Loucy (cell line): ENCODE measurements around the gene SPACDR.

Experiments
- EZH2phosphoT487 ChIP-seq: fragments of 200-600 bp; IDR thresholded peaks from 2 replicates; pipeline ENCODE4 v1.6.1; 2018; ENCODE audit warnings: antibody characterized with exemption, mild to moderate bottlenecking, moderate library complexity, borderline replicate concordance
- TF ChIP-seq, protein P1 (sequence below): fragments of 200-600 bp; sonication (generic); conservative IDR thresholded peaks from 2 replicates; pipeline ENCODE4 v1.5.1; 2014; ENCODE audit warnings: mild to moderate bottlenecking, antibody characterized with exemption, low read length

- TF ChIP-seq, protein P1, sequence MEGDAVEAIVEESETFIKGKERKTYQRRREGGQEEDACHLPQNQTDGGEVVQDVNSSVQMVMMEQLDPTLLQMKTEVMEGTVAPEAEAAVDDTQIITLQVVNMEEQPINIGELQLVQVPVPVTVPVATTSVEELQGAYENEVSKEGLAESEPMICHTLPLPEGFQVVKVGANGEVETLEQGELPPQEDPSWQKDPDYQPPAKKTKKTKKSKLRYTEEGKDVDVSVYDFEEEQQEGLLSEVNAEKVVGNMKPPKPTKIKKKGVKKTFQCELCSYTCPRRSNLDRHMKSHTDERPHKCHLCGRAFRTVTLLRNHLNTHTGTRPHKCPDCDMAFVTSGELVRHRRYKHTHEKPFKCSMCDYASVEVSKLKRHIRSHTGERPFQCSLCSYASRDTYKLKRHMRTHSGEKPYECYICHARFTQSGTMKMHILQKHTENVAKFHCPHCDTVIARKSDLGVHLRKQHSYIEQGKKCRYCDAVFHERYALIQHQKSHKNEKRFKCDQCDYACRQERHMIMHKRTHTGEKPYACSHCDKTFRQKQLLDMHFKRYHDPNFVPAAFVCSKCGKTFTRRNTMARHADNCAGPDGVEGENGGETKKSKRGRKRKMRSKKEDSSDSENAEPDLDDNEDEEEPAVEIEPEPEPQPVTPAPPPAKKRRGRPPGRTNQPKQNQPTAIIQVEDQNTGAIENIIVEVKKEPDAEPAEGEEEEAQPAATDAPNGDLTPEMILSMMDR, result no peak
- TF ChIP-seq EZH2phosphoT487, result no peak
Measured at GRCh38 chr7:100509231-100509630, 45.2 kb upstream of the SPACDR start.
